Loucy (cell line): ENCODE measurements around the gene PLA2G12A.

ENCODE experiments used
- H2AFZ ChIP-seq: fragments of 200-600 bp; sonication (generic); 2 replicates; pipeline ENCODE4 v1.6.0; 2016; ENCODE audit warnings: antibody characterized with exemption, mild to moderate bottlenecking, low read length, moderate library complexity
- H3F3A ChIP-seq: fragments of 200-600 bp; 2 replicates; pipeline ENCODE4 v1.6.0; 2016; ENCODE audit warnings: antibody characterized with exemption, low read depth, mild to moderate bottlenecking
- H3K27me3 ChIP-seq: fragments of 200-600 bp; sonication (generic); 2 replicates; pipeline ENCODE4 v1.6.1; 2014; ENCODE audit warnings: low read length, mild to moderate bottlenecking; ENCODE audit not compliant: insufficient read depth, poor library complexity, severe bottlenecking
- H3K36me3 ChIP-seq: fragments of 200-600 bp; sonication (generic); 2 replicates; pipeline ENCODE4 v1.6.1; 2016; ENCODE audit warnings: low read length; ENCODE audit not compliant: insufficient read depth
- H3K4me1 ChIP-seq: fragments of 200-600 bp; sonication (generic); 2 replicates; pipeline ENCODE4 v1.5.1; 2014; ENCODE audit warnings: low read length, mild to moderate bottlenecking; ENCODE audit not compliant: insufficient read depth, poor library complexity, severe bottlenecking
- H3K4me2 ChIP-seq: fragments of 200-600 bp; sonication (generic); 2 replicates; pipeline ENCODE4 v1.6.0; 2014; ENCODE audit warnings: antibody characterized with exemption, low read length, low read depth, mild to moderate bottlenecking; ENCODE audit not compliant: poor library complexity, severe bottlenecking
- H3K4me3 ChIP-seq: fragments of 200-600 bp; sonication (generic); 2 replicates; pipeline ENCODE4 v1.5.1; 2014; ENCODE audit warnings: low read length, mild to moderate bottlenecking, mixed read lengths; ENCODE audit not compliant: poor library complexity, severe bottlenecking
- H3K79me2 ChIP-seq: fragments of 200-600 bp; sonication (generic); 2 replicates; pipeline ENCODE4 v1.6.1; 2014; ENCODE audit warnings: low read length; ENCODE audit not compliant: insufficient read depth
- H3K9ac ChIP-seq: fragments of 200-600 bp; sonication (generic); 2 replicates; pipeline ENCODE4 v1.6.0; 2014; ENCODE audit warnings: mild to moderate bottlenecking, low read depth, low read length, moderate library complexity; ENCODE audit not compliant: poor library complexity, severe bottlenecking
- H3K9me2 ChIP-seq: fragments of 200-600 bp; sonication (generic); replicated peaks from 2 replicates; pipeline ENCODE4 v1.6.1; 2016; ENCODE audit warnings: low read depth, low read length, mixed read lengths
- H3K9me3 ChIP-seq: fragments of 200-600 bp; sonication (generic); 2 replicates; pipeline ENCODE4 v1.6.1; 2014; ENCODE audit warnings: mild to moderate bottlenecking, antibody characterized with exemption, low read length, low read depth; ENCODE audit not compliant: insufficient read depth
- H4K20me1 ChIP-seq: fragments of 200-600 bp; sonication (generic); 2 replicates; pipeline ENCODE4 v1.6.0; 2014; ENCODE audit warnings: antibody characterized with exemption, low read length, mild to moderate bottlenecking; ENCODE audit not compliant: insufficient read depth, poor library complexity, severe bottlenecking
- EZH2phosphoT487 ChIP-seq: fragments of 200-600 bp; IDR thresholded peaks from 2 replicates; pipeline ENCODE4 v1.6.1; 2018; ENCODE audit warnings: antibody characterized with exemption, mild to moderate bottlenecking, moderate library complexity, borderline replicate concordance
- TF ChIP-seq, protein P1 (sequence below): fragments of 200-600 bp; sonication (generic); conservative IDR thresholded peaks from 2 replicates; pipeline ENCODE4 v1.5.1; 2014; ENCODE audit warnings: mild to moderate bottlenecking, antibody characterized with exemption, low read length

The PLA2G12A gene

GRCh38 chr4:109722357-109722756, 7.5 kb downstream of the PLA2G12A start:
- no peaks in the 10 kb centered on the region for H3K27me3 ChIP-seq
- H3K9me3 ChIP-seq, result no peaks in the 10 kb centered on the region
- no peaks in the 10 kb centered on the region for H3F3A ChIP-seq
- no peak overlapping the region for H3K9ac ChIP-seq
- TF ChIP-seq, protein P1, sequence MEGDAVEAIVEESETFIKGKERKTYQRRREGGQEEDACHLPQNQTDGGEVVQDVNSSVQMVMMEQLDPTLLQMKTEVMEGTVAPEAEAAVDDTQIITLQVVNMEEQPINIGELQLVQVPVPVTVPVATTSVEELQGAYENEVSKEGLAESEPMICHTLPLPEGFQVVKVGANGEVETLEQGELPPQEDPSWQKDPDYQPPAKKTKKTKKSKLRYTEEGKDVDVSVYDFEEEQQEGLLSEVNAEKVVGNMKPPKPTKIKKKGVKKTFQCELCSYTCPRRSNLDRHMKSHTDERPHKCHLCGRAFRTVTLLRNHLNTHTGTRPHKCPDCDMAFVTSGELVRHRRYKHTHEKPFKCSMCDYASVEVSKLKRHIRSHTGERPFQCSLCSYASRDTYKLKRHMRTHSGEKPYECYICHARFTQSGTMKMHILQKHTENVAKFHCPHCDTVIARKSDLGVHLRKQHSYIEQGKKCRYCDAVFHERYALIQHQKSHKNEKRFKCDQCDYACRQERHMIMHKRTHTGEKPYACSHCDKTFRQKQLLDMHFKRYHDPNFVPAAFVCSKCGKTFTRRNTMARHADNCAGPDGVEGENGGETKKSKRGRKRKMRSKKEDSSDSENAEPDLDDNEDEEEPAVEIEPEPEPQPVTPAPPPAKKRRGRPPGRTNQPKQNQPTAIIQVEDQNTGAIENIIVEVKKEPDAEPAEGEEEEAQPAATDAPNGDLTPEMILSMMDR, result no peak
- TF ChIP-seq EZH2phosphoT487, result no peak
- H3K4me3 ChIP-seq, result no peak overlapping the region
- 0 out of 2 replicates have a peak, but pooled peaks cover 4% of the 10 kb centered on the region for H3K79me2 ChIP-seq
- no peak overlapping the region for H3K4me2 ChIP-seq
- H3K36me3 ChIP-seq, result peaks cover 2% of the 10 kb centered on the region; the same call in 1 of the 2 replicates
- H4K20me1 ChIP-seq, result no peaks in the 10 kb centered on the region
- H3K9me2 ChIP-seq, result no peaks in the 10 kb centered on the region
- no peak overlapping the region for H2AFZ ChIP-seq
- H3K4me1 ChIP-seq, result peaks cover 19% of the 10 kb centered on the region

GRCh38 chr4:109721033-109721432, 8.8 kb downstream of the PLA2G12A start:
- Histone ChIP-seq H3K4me1 (peaks cover 12% of the 10 kb centered on the region), H3K4me2 (no peak overlapping the region), H2AFZ (no peak overlapping the region), H3K4me3 (no peak overlapping the region), H3K79me2 (no peaks in the 10 kb centered on the region), H3K27me3 (no peaks in the 10 kb centered on the region), H3K36me3 (peaks cover 15% of the 10 kb centered on the region; the same call in 1 of the 2 replicates), H3K9me3 (no peaks in the 10 kb centered on the region), H3K9me2 (no peaks in the 10 kb centered on the region), H3F3A (no peaks in the 10 kb centered on the region), H3K9ac (no peak overlapping the region), H4K20me1 (no peaks in the 10 kb centered on the region)
- TF ChIP-seq, protein P1, result no peak
- TF ChIP-seq EZH2phosphoT487, result no peak

- Histone ChIP-seq H3K9ac (no peak overlapping the region), H2AFZ (no peak overlapping the region)
These were observed 10.3 kb downstream of the PLA2G12A start for GRCh38 chr4:109719604-109720003.

More at GRCh38 chr4:109719604-109720003, 10.3 kb downstream of the PLA2G12A start:
- Histone ChIP-seq H3K4me3 (no peak overlapping the region), H4K20me1 (no peaks in the 10 kb centered on the region), H3K36me3 (peaks cover 20% of the 10 kb centered on the region; the same call in 1 of the 2 replicates), H3K9me2 (no peaks in the 10 kb centered on the region), H3F3A (no peaks in the 10 kb centered on the region), H3K27me3 (no peaks in the 10 kb centered on the region), H3K9me3 (no peaks in the 10 kb centered on the region), H3K4me1 (peaks cover under 1% of the 10 kb centered on the region), H3K4me2 (no peak overlapping the region), H3K79me2 (no peaks in the 10 kb centered on the region)
- no peak for TF ChIP-seq EZH2phosphoT487
- TF ChIP-seq, protein P1, result no peak
